ENCODE results near the gene ACTMAP.
"Not testable (repeated sequence)": the region's sequence is repeated elsewhere in the genome, so short reads cannot be mapped to it uniquely, and the experiment has no call there.

Gene ACTMAP

GRCh38 chr19:40739030-40739839 is 11.0 kb downstream of the ACTMAP start:
- FAIRE-seq, result no peak
- no peak for DNase-seq (ENCODE audit: insufficient read length)
- TF ChIP-seq TAF1 (IDR thresholded peaks at IDR 0.05; ENCODE audit: borderline replicate concordance, low read depth, low read length) (no peak), POLR2AphosphoS5 (IDR thresholded peaks at IDR 0.05; ENCODE audit: low read depth, low read length) (no peak), POLR2A (IDR thresholded peaks at IDR 0.05; ENCODE audit: low read depth, low read length) (no peak)

- DNase-seq (ENCODE audit: insufficient read length) (no peak), FAIRE-seq (no peak)
- TF ChIP-seq TAF1 (IDR thresholded peaks at IDR 0.05; ENCODE audit: borderline replicate concordance, low read depth, low read length) (no peak), POLR2AphosphoS5 (IDR thresholded peaks at IDR 0.05; ENCODE audit: low read depth, low read length) (no peak), POLR2A (IDR thresholded peaks at IDR 0.05; ENCODE audit: low read depth, low read length) (no peak)
Observed at GRCh38 chr19:40737102-40737644, 13.1 kb downstream of the ACTMAP start.

GRCh38 chr19:40736661-40737060 is 13.6 kb downstream of the ACTMAP start:
- DNase-seq (ENCODE audit: insufficient read length) (no peak), FAIRE-seq (no peak)
- TF ChIP-seq POLR2A (IDR thresholded peaks at IDR 0.05; ENCODE audit: low read depth, low read length), result no peak
- no peak for TF ChIP-seq POLR2AphosphoS5 (IDR thresholded peaks at IDR 0.05; ENCODE audit: low read depth, low read length)
- TF ChIP-seq TAF1 (IDR thresholded peaks at IDR 0.05; ENCODE audit: borderline replicate concordance, low read depth, low read length), result no peak

- DNase-seq (ENCODE audit: insufficient read length) (no peak), FAIRE-seq (no peak)
- TF ChIP-seq POLR2AphosphoS5 (IDR thresholded peaks at IDR 0.05; ENCODE audit: low read depth, low read length), result no peak
- TF ChIP-seq TAF1 (IDR thresholded peaks at IDR 0.05; ENCODE audit: borderline replicate concordance, low read depth, low read length), result no peak
Observed at GRCh38 chr19:40735013-40735771, 15.1 kb downstream of the ACTMAP start.

- TF ChIP-seq POLR2A (IDR thresholded peaks at IDR 0.05; ENCODE audit: low read depth, low read length), result no peak
- no peak for TF ChIP-seq TAF1 (IDR thresholded peaks at IDR 0.05; ENCODE audit: borderline replicate concordance, low read depth, low read length)
- TF ChIP-seq POLR2AphosphoS5 (IDR thresholded peaks at IDR 0.05; ENCODE audit: low read depth, low read length), result no peak
- FAIRE-seq (no peak), DNase-seq (ENCODE audit: insufficient read length) (no peak)
Observed at GRCh38 chr19:40733149-40733548, 17.1 kb downstream of the ACTMAP start.

- DNase-seq (ENCODE audit: insufficient read length); FAIRE-seq: not testable (repeated sequence)
Observed at GRCh38 chr19:40732304-40732703, 18.0 kb downstream of the ACTMAP start.

- DNase-seq (ENCODE audit: insufficient read length); FAIRE-seq: not testable (repeated sequence)
Observed at GRCh38 chr19:40730065-40730464, 20.2 kb downstream of the ACTMAP start.

- FAIRE-seq, result no peak
- TF ChIP-seq POLR2A (IDR thresholded peaks at IDR 0.05; ENCODE audit: low read depth, low read length) (no peak), TAF1 (IDR thresholded peaks at IDR 0.05; ENCODE audit: borderline replicate concordance, low read depth, low read length) (no peak), POLR2AphosphoS5 (IDR thresholded peaks at IDR 0.05; ENCODE audit: low read depth, low read length) (no peak)
- no peak for DNase-seq (ENCODE audit: insufficient read length)
Observed at GRCh38 chr19:40726279-40726678, 24.0 kb downstream of the ACTMAP start.

GRCh38 chr19:40724855-40725254 is 25.4 kb downstream of the ACTMAP start:
- FAIRE-seq (no peak), DNase-seq (ENCODE audit: insufficient read length) (no peak)
- no peak for TF ChIP-seq POLR2AphosphoS5 (IDR thresholded peaks at IDR 0.05; ENCODE audit: low read depth, low read length)
- no peak for TF ChIP-seq TAF1 (IDR thresholded peaks at IDR 0.05; ENCODE audit: borderline replicate concordance, low read depth, low read length)
- TF ChIP-seq POLR2A (IDR thresholded peaks at IDR 0.05; ENCODE audit: low read depth, low read length), result no peak

- DNase-seq (ENCODE audit: insufficient read length), result no peak
- no peak for TF ChIP-seq TAF1 (IDR thresholded peaks at IDR 0.05; ENCODE audit: borderline replicate concordance, low read depth, low read length)
- TF ChIP-seq POLR2AphosphoS5 (IDR thresholded peaks at IDR 0.05; ENCODE audit: low read depth, low read length), result no peak
- TF ChIP-seq POLR2A (IDR thresholded peaks at IDR 0.05; ENCODE audit: low read depth, low read length), result no peak
- no peak for FAIRE-seq
Observed at GRCh38 chr19:40724315-40724714, 26.0 kb downstream of the ACTMAP start.

- no peak for FAIRE-seq
- DNase-seq (ENCODE audit: insufficient read length), result no peak
- TF ChIP-seq POLR2AphosphoS5 (IDR thresholded peaks at IDR 0.05; ENCODE audit: low read depth, low read length) (no peak), TAF1 (IDR thresholded peaks at IDR 0.05; ENCODE audit: borderline replicate concordance, low read depth, low read length) (no peak), POLR2A (IDR thresholded peaks at IDR 0.05; ENCODE audit: low read depth, low read length) (no peak)
Observed at GRCh38 chr19:40723661-40724254, 26.5 kb downstream of the ACTMAP start.

All from GM12892 (cell line).